ENCODE data around the gene EEPD1. TPM values are rescaled to one million over a fixed set of nuclear protein-coding genes. Genes with fewer than 3 reads are reported as not detected.
A peak's percentile ranks its signal among the peaks of the same experiment; 100 is the strongest.

Gene EEPD1
- total RNA-seq, 1 experiment from 2014 or later: 48.0 TPM

GRCh38 chr7:36158321-36158605 is 5.2 kb downstream of the EEPD1 start:
- Histone ChIP-seq H3K36me3 (ENCODE audit: control insufficient read depth, insufficient read depth, low read length) (0 out of 2 replicates have a peak, but pooled peaks cover 4% of the 10 kb centered on the region), H3K27ac (ENCODE audit: low read length) (peak overlapping the region; percentile 13), H3K4me1 (ENCODE audit: control insufficient read depth, insufficient read depth, low read length) (peaks cover 65% of the 10 kb centered on the region), H3K4me3 (ENCODE audit: low read depth in 2 of 2, low read length in 2 of 2) (peak overlapping the region in 1 of 2 experiments; percentile 96; a peak in 2 of 4 replicates), H3K27me3 (ENCODE audit: control insufficient read depth, insufficient read depth, low read length) (no peaks in the 10 kb centered on the region), H3K9me3 (ENCODE audit: control insufficient read depth, insufficient read depth, low read depth, low read length) (no peaks in the 10 kb centered on the region)
- TF ChIP-seq REST (IDR thresholded peaks at IDR 0.05; ENCODE audit: insufficient read depth in 1 of 2, low read depth in 2 of 2, low read length in 1 of 2) (no peak), TCF7L2 (IDR thresholded peaks at IDR 0.05; ENCODE audit: low read depth, low read length) (no peak), POLR2AphosphoS5 (IDR thresholded peaks at IDR 0.05; ENCODE audit: low read depth, low read length) (no peak), SIN3A (IDR thresholded peaks at IDR 0.05; ENCODE audit: borderline replicate concordance, insufficient read depth, low read depth, low read length) (no peak), CTCF (IDR thresholded peaks at IDR 0.05) (no peak)
- intact Hi-C loops (cut with micrococcal nuclease; ENCODE audit: unreplicated experiment) (no loop called here), in situ Hi-C loops (cut with HindIII; ENCODE audit: low pct_unique_long_range_greater_than_20kb, low sequenced_read_pairs) (no loop called here)
- DNase-seq (ENCODE audit: low read depth, low spot score) (no peak), ATAC-seq (no peak)
- ChIA-PET CTCF (no interaction called here), POLR2A (no interaction called here)
- BruUV-seq (replicated peaks): no TSS peak

DNA sequence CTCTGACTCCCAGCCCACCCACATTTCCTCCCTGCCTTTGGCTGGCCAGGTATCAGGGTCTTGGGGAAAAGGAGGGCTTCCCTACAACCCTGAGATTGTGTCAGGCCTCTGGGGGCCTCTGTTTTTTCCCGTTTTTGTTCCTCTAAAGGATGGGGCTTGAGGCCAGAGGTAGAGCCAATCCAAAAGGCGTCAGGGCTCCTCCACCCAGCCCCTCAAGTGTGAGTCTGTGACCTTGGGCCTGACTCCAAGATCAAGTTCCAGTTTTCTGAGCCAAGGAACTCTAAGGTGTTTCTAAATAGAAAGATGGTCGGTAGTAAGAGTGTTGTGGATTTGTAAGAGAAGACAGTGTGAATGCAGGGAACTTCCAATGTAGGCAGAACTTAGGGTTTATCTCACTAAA is 6.6 kb downstream of the EEPD1 start:
- BruUV-seq (replicated peaks): no TSS peak
- intact Hi-C loops (cut with micrococcal nuclease; ENCODE audit: unreplicated experiment) (no loop called here), in situ Hi-C loops (cut with HindIII; ENCODE audit: low pct_unique_long_range_greater_than_20kb, low sequenced_read_pairs) (loop anchor here (5.0 kb wide), 1 partner anchor 93 kb away; no protein-coding TSS in a partner anchor)
- no peak for DNase-seq (ENCODE audit: low read depth, low spot score)
- peak overlapping the region; percentile 34 for H3K27ac ChIP-seq (ENCODE audit: low read length)
- H3K27me3 ChIP-seq (ENCODE audit: control insufficient read depth, insufficient read depth, low read length): no peaks in the 10 kb centered on the region
- peaks cover 73% of the 10 kb centered on the region for H3K4me1 ChIP-seq (ENCODE audit: control insufficient read depth, insufficient read depth, low read length)
- no peak for TF ChIP-seq SIN3A (IDR thresholded peaks at IDR 0.05; ENCODE audit: borderline replicate concordance, insufficient read depth, low read depth, low read length)
- no peak for TF ChIP-seq POLR2AphosphoS5 (IDR thresholded peaks at IDR 0.05; ENCODE audit: low read depth, low read length)
- TF ChIP-seq CTCF (IDR thresholded peaks at IDR 0.05): no peak
- no peak for TF ChIP-seq REST (IDR thresholded peaks at IDR 0.05; ENCODE audit: insufficient read depth in 1 of 2, low read depth in 2 of 2, low read length in 1 of 2)
- no peak for TF ChIP-seq TCF7L2 (IDR thresholded peaks at IDR 0.05; ENCODE audit: low read depth, low read length)
- ChIA-PET POLR2A (interaction anchor here (0.6 kb wide), 1 partner anchor 33 kb away, joined by 3 read pairs; no protein-coding TSS in a partner anchor), CTCF (no interaction called here)
- no peaks in the 10 kb centered on the region for H3K9me3 ChIP-seq (ENCODE audit: control insufficient read depth, insufficient read depth, low read depth, low read length)
- H3K4me3 ChIP-seq (ENCODE audit: low read depth in 2 of 2, low read length in 2 of 2): no peak overlapping the region; a peak in 1 of 4 replicates
- no peak for ATAC-seq
- H3K36me3 ChIP-seq (ENCODE audit: control insufficient read depth, insufficient read depth, low read length): peaks cover 4% of the 10 kb centered on the region; the same call in 1 of the 2 replicates

Data from Panc1 (cell line).